ENCODE data around the gene SOX5. TPM values are rescaled to one million over a fixed set of nuclear protein-coding genes. Genes with fewer than 3 reads are reported as not detected.

SOX5 gene
- polyA plus RNA-seq, 1 of the 3 experiments (the other 2 are of a cell fraction), result 0.21 TPM

GRCh38 chr12:23662966-23663365 is 286.5 kb downstream of the SOX5 start:
- POLR2A ChIA-PET, result no interaction called here
- H3F3A ChIP-seq (replicated peaks; ENCODE audit: insufficient read depth), result no peaks in the 10 kb centered on the region
- no peak overlapping the region for H3K9ac ChIP-seq
- TF ChIP-seq TAF1 (IDR thresholded peaks at IDR 0.05; ENCODE audit: borderline replicate concordance, low read depth, low read length), result no peak
- no peak for TF ChIP-seq RAD21 (IDR thresholded peaks at IDR 0.05; ENCODE audit: low read length)
- TF ChIP-seq ZBTB33 (IDR thresholded peaks at IDR 0.05; ENCODE audit: borderline replicate concordance, low read depth), result no peak
- no peak for TF ChIP-seq RCOR1 (IDR thresholded peaks at IDR 0.05; ENCODE audit: low read length)
- TF ChIP-seq PBX3 (IDR thresholded peaks at IDR 0.05), result no peak
- no peak for TF ChIP-seq TCF12 (IDR thresholded peaks at IDR 0.05)
- TF ChIP-seq EZH2phosphoT487 (IDR thresholded peaks at IDR 0.05; ENCODE audit: borderline replicate concordance, low read depth), result no peak
- TF ChIP-seq REST (IDR thresholded peaks at IDR 0.05; ENCODE audit: low read depth, low read length), result no peak
- no peak for TF ChIP-seq ELF1 (IDR thresholded peaks at IDR 0.05)
- no peak for TF ChIP-seq FOXM1 (IDR thresholded peaks at IDR 0.05; ENCODE audit: low read depth)
- TF ChIP-seq GABPA (IDR thresholded peaks at IDR 0.05; ENCODE audit: low read depth), result no peak
- TF ChIP-seq EP300 (IDR thresholded peaks at IDR 0.05; ENCODE audit: borderline replicate concordance in 1 of 2, low read depth in 1 of 2, low read length in 1 of 2), result no peak
- TF ChIP-seq USF2 (IDR thresholded peaks at IDR 0.05; ENCODE audit: borderline replicate concordance, low read depth, low read length), result no peak
- no peak for TF ChIP-seq CTCF (IDR thresholded peaks at IDR 0.05)
- TF ChIP-seq RFX5 (IDR thresholded peaks at IDR 0.05; ENCODE audit: low read length), result no peak
- CTCF ChIA-PET, result no interaction called here
- no peak for DNase-seq
- H3K27ac ChIP-seq (ENCODE audit: low read depth in 2 of 2, low read length in 1 of 2), result no peak overlapping the region
- H3K9me3 ChIP-seq, result no peaks in the 10 kb centered on the region
- no peak overlapping the region for H3K4me3 ChIP-seq (ENCODE audit: low read depth in 2 of 2, low read length in 1 of 2)
- no peaks in the 10 kb centered on the region for H3K36me3 ChIP-seq (replicated peaks in 1 of 2; ENCODE audit: control insufficient read depth in 1 of 2, insufficient read depth in 2 of 2, low read length in 1 of 2)
- H3K4me2 ChIP-seq, result no peak overlapping the region
- H2AFZ ChIP-seq (ENCODE audit: low read depth), result no peak overlapping the region
- peaks cover 0 to 2% of the 10 kb centered on the region in 2 experiments; a peak in 2 of 4 replicates for H3K4me1 ChIP-seq (ENCODE audit: control insufficient read depth in 1 of 2, insufficient read depth in 2 of 2, low read depth in 1 of 2, low read length in 1 of 2)
- WGBS (ENCODE audit: low lambda C conversion rate), result 61% methylated on average over 3 of the region's 3 CpGs
- H4K20me1 ChIP-seq (ENCODE audit: insufficient read depth), result no peaks in the 10 kb centered on the region
- no peaks in the 10 kb centered on the region for H3K79me2 ChIP-seq (ENCODE audit: insufficient read depth)
- no peaks in the 10 kb centered on the region for H3K9me2 ChIP-seq
- H3K27me3 ChIP-seq (ENCODE audit: insufficient read depth), result no peaks in the 10 kb centered on the region

All from SK-N-SH (cell line).